KOPT-K1 (cell line): ENCODE results near the gene MYO1A.
"Not testable (repeated sequence)": the region's sequence is repeated elsewhere in the genome, so short reads cannot be mapped to it uniquely, and the experiment has no call there.

Experiments used
- H3K27ac ChIP-seq: fragments of 200-600 bp; sonication (generic); 2 replicates; pipeline ENCODE4 v1.5.1; 2016; ENCODE audit warnings: antibody characterized with exemption, mild to moderate bottlenecking, low read depth, low read length; ENCODE audit not compliant: poor library complexity, severe bottlenecking
- H3K36me3 ChIP-seq: fragments of 200-600 bp; sonication (generic); 2 replicates; pipeline ENCODE4 v1.5.1; 2017; ENCODE audit warnings: antibody characterized with exemption, mild to moderate bottlenecking, low read length, moderate library complexity; ENCODE audit not compliant: insufficient read depth
- H3K9me3 ChIP-seq: fragments of 200-600 bp; sonication (generic); 2 replicates; pipeline ENCODE4 v1.5.1; 2017; ENCODE audit warnings: antibody characterized with exemption, low read length, mild to moderate bottlenecking; ENCODE audit not compliant: insufficient read depth, poor library complexity, severe bottlenecking

MYO1A gene

DNA sequence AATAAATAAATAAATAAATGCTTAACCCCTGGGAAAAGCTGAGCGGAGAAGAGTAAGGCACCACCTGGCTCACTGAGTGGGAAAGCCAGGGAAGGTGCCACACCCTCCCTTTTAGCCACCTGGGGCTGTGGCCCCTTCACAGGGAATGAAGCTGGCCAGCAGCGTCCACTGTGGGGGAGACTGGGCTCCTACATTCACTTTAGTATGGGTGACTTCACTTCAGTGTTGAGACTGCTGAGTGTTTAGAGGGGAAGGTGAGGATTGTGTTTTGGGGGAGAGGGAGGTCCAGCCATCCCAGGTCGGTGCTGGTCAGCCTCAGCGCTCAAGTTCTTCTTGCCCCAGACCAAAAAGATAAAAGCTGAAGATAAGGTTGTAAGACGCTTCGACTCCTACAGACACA lies 40.6 kb upstream of the MYO1A start:
- Histone ChIP-seq H3K9me3 (no peaks in the 10 kb centered on the region), H3K27ac (no peak overlapping the region), H3K36me3 (peaks cover 45% of the 10 kb centered on the region)

DNA sequence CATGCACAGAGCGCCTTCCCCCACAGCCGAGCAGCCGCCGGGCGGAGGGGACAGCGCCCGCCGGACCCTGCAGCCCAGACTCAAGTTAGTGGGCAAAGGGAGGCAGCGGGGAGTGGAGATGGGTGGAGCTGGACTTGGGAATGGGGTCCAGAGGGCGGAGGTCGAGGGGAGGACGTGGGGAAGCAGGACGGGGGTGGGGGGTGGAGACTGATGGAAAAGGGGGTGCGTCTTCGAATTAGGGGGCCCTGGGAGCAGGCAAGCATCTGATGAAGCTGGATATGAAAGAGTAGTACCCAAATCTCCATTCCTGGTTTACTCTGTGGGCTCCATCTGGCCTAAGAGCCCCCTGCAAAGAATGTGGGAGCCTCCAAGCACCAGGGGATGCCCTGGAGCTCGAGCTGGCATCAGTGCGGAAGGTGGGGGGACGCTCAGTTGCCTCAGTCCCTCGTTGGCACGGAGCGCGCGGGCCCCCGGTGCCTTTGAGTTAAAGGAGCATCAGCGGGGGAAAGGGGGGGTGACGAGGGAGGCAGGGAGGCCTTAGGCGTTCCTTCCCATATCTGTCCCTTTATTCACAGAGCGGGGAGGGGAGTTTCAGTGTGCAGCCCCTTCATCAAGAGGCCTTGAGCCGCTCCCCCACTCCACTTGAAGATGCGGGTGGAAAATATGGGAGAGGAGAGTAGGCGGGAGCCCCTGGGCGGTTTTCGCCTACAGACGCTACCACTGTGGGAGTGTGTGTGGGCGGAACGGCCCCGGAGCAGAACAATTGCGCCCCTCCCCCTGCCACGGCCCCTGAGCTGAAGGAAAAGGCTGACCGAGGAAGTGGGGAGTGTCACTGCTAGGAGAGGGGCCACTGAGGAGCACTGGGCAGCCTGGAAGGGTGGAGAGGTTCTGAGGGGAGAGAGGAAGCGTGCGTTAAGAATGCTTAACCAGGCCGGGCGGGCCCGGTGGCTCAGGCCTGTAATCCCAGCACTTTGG lies 39.6 kb upstream of the MYO1A start:
- Histone ChIP-seq H3K9me3 (no peaks in the 10 kb centered on the region), H3K36me3 (peaks cover 35% of the 10 kb centered on the region), H3K27ac (peak overlapping the region; percentile 88)

DNA sequence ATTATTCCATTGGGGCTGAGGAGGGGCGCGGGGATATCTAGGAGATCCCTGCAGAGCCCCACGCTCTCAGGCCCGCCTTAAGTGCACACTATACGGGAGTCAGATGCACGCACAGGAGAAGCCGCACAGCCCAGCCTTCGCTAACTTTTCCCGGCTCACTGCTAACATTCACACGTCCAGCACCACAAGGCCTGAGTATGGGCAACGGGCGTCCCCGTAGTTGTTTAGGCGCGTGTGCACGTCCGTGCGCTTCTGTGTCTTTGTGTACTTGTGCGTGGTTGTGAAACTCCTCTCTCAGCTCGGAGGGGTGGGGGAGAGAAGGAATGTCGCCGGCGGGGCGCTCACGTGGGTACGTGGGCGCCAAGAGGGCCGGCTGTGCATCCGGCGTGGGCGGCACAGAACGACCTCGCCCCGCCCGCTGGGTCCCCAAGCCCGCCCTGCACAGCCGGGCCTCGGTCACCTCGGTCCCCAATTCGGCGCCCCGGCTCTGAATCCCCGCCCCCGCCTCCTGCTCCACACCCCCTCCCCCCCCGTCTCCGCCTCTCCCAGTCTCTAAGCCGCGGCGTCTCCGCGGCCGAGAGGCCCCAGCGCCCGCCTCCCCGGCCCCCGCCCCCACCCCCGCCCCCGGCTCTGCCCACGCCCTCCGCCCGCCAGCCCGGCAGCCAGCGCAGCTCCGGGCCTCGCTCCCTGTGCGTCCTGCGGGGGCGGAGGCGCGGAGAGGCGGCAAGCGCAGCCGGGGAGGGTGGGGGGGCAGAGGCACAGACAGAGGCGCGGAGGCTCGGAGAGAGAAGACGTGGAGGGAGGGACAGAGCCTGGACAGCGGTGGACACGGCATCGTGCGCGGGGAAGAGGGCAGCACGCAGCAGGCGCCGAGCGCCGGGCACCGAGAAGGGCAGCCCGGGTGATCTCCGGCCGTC lies 38.7 kb upstream of the MYO1A start, which contains the start of gene NAB2:
TSS of gene NAB2 (plus strand) at position 761 of the 917 bp plus-strand sequence. CDS start 158 bp downstream, outside the sequence.
- peaks cover 27% of the 10 kb centered on the region for H3K36me3 ChIP-seq
- H3K9me3 ChIP-seq, result no peaks in the 10 kb centered on the region
- peak within 1 kb of the TSS; percentile 92 for H3K27ac ChIP-seq

DNA sequence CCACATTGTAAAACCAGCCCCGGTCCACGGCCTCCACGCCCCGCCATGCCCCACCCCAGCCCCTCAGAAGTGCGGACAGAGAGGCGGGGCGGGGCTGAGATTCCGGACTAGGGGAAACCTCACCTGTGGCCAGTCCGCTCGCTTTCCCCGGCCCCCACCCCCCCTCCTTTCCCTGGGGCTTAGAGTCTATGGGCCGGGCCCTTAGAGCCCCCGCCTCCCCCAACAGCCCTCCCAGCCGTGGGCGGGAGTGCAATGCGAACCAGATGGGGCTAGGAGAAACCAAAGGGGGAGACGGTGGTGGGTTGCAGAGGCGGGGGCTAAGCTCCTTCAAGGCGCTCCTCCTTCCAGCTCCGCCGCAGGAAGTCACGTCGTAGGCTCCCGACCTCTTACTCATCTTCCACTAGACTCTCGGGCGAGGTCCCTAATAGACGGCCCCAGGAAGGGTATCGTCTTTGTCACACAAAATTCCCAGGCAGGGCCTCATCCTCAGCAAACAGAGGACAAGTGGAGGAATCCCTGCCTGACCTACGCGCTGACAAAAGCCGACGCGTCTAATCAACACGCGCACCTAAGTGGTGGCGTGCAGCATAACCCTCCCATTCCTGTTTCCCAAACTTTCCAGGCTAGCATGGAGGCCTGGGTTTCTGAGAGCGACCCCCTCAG lies 37.9 kb upstream of the MYO1A start:
- H3K36me3 ChIP-seq, result peaks cover 19% of the 10 kb centered on the region
- peak overlapping the region; percentile 92 for H3K27ac ChIP-seq
- no peaks in the 10 kb centered on the region for H3K9me3 ChIP-seq

DNA sequence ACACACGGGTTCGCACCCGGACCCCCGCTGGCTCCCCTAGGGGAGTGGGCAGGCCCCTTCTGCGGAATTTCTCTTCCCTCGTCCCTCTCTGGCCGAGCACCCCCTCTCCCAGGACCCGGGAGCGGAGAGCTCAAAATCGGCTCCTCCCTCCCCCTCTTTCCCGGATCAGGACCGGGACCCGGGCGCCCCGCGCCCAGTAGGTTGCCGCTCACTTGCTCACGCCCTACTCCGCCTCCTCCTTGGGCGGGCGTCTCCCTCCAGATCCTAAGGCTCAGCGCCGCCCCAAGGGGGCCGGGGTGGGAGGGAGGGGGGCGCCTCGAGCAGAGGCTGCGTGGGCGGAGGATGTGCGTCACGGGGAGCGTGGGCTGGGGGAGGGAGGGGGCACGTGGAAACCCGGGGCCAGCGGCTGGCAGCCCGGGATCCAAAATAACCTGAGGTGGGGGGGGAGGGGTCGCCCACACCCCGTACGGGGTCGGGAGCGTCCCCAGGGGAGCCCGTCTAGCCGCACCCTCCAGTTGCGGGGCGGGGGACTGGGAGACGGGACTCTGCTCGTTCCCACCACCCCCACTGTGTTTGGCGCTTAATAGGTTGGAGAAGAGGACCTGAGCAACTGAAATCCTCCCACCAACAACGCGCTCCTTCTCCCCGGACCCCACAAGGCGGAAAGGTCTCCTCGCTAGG lies 37.2 kb upstream of the MYO1A start:
- Histone ChIP-seq H3K36me3 (peaks cover 12% of the 10 kb centered on the region), H3K27ac (peak overlapping the region; percentile 92), H3K9me3 (no peaks in the 10 kb centered on the region)

DNA sequence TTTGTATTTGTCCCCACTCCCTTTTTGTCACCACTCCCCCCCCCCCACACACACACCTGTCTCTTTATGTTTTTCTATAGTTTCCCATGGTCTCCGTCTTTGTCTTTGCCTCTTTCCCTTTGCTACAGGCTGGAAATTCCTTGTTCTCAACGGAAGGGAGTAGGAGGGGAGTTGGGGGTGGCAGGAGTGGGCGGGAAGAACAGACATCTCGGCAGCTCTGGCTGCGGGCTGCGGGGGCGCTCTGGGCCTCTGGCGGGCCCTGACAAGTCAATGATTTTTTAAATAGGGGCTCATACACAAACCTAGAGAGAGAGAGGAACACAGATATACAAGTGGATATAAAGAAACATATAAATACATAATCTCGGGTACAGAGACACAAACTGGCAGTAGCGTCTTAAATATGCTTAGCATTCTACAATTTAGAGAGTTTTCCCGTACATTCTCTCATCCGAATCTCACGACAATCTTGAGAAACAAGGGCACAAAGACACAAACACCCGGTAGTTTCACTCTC lies 36.6 kb upstream of the MYO1A start:
- no peaks in the 10 kb centered on the region for H3K9me3 ChIP-seq
- H3K27ac ChIP-seq, result peak overlapping the region; percentile 92
- peaks cover 6% of the 10 kb centered on the region; the same call in 1 of the 2 replicates for H3K36me3 ChIP-seq

DNA sequence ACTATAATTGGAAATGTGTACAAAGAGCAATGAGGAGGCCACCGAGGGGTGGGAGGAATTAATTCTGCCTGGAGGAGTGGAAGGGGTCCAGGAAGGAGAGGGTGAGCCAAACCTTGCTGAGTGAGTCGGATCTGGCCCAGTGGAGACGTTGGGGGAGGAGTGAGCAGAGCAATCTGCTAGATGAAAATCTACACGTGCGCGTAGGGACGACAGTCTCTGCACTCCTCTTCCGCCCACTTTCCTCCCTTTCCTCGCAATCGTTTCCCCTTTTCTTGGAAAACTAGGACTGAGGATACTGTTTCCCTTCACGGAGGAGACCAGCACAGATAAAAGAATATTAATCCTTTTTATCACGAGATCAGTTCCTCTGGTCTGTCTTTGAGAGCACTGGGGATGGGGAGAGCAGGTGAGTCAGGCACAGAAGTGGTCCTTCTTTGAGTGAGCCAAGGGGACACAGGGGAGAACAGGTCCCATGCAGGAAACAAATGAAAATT lies 36.1 kb upstream of the MYO1A start:
- Histone ChIP-seq H3K36me3 (0 out of 2 replicates have a peak, but pooled peaks cover 1% of the 10 kb centered on the region), H3K9me3 (no peaks in the 10 kb centered on the region), H3K27ac (peak overlapping the region; percentile 92)

DNA sequence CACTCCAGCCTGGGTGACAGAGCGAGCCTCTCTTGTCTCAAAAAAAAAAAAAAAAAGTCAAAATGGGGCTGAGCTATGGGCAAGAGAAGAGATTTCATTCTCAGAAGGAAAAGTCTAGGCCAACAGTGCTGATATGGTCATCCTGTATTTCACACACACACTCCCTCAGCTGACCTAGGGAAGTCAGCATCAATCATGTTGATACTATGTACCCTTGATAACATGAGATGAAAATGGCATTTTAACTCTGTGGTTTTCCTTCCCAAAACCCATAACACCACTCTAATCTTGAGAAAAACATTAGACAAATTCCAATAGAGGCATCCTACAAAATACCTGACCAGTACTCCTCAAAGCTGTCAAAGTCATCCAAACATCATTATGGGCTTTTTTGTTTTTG lies 30.9 kb upstream of the MYO1A start:
- Histone ChIP-seq H3K36me3 (peaks cover 8% of the 10 kb centered on the region), H3K27ac (no peak overlapping the region), H3K9me3 (no peaks in the 10 kb centered on the region)

DNA sequence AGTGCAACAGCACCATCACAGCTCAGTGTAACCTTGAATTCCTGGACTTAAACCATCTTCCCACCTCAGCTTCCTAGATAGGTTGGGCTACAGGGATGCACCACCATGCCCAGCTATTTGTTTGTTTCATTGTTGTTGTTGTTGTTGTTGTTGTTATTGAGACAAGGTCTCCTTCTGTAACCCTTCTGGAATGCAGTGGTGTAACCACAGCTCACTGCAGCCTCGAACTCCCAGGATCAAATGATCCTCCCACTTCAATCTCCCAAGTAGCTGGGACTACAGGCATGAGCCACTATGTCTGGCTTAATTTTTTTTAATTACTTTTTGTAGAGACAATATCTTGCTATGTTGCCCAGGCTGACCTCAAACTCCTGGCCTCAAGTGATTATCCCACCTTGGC lies 29.9 kb upstream of the MYO1A start:
- Histone ChIP-seq H3K27ac (peak overlapping the region; percentile 64), H3K9me3 (no peaks in the 10 kb centered on the region), H3K36me3 (peaks cover 10% of the 10 kb centered on the region)

DNA sequence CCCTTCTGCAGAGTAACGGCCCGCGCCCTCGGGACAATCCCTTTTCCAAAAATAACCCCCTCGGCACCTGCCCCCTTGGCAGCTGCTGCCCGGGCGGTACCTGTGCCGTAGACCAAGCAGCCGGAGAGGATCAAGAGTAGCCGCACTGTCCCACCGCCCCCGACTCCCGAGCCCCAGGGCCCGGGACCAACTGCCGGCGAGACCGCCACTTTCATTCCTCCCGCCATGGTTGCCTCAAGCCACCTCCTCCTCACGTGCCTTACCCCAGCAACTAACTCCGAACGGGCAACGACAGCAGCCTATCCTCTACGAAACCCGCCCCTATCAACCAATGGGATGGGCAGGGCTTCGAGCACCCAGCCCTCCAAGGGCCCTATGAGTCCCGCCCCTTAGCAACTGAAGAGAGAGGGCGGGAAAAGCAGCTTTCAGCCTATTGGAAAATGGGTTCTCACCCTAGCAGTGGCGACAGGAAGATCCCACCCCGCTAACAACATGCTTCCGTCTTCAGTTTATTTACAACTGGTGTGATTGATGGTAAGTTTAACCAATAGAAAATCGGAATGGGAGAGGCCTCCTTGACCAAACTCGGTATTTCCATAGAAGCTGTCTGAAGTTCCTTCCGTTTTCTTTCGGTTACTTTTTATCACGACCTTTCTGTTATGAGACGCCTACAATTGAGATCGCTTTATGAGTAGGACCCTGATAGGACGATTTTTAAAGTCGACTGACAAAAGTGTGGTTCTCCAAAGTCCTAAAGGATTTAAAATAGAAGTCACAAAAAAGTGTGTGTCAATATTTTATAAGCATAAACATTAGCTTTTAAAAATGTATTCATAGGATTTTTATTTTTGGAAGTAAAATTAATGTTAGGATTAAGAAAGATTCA lies 28.8 kb upstream of the MYO1A start, which contains the start of gene NEMP1:
TSS of gene NEMP1 (minus strand) at position 273 of the 886 bp plus-strand sequence. CDS start at position 227, 46 bp downstream.
- no peaks in the 10 kb centered on the region for H3K9me3 ChIP-seq
- H3K36me3 ChIP-seq, result peaks cover 18% of the 10 kb centered on the region
- peak within 1 kb of the TSS; percentile 95 for H3K27ac ChIP-seq

DNA sequence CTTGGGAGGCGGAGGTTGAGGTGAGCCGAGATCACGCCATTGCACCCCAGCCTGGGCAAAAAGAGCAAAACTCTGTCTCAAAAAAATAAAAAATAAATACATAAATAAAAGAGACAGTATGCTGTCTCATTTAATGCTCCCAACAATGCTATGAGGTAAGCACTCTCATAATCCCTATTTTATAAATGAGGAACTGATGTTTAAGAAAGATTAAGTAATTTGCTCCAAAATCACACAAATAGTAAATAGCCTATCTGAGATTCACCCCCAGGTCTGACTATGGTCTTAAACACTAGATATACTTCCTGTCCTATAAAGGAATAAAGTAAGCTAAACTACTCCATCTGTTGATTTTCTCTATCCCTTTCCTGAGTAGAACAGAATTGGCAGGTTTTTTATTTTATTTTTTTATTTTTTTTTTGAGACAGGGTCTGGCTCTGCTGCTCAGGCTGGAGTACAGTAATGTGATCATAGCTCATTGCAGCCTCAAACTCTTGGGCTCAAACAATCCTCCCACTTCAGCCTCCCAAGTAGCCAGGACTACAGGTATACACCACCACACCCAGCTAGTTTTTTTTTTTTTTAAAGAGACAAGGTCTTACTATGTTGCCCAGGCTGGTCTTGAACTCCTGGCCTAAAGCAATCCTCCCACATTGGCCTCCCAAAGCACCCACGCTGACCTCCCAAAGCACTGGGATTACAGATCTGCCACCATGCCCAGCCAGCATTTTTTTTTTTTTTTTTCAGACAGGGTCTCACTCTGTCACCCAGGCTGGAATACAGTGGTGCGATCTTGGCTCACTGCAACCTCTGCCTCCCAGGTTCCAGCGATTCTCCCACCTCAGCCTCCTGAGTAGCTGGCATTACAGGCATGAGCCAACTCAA lies 23.9 kb upstream of the MYO1A start:
- H3K36me3 ChIP-seq, result peaks cover 59% of the 10 kb centered on the region
- H3K27ac ChIP-seq, result not testable (repeated sequence)

DNA sequence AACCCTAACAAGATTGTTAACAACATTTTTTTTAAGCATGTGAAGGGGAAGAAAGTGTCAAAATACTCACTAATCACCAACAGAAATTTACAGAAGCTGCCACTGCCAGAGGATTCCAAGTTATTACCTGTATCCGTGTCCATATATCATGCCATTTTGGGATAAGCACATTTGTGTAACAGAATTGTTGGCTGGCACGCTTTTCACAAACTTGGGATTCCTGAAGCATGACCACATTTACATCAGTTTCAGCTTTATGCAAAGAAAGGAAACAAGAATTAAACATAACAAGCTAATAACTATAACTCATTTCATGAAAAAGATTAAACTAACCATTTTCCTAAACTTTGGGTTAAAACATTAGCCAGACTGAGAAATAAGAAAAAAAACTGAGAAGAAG lies 22.7 kb upstream of the MYO1A start:
- Histone ChIP-seq H3K27ac (no peak overlapping the region), H3K36me3 (peaks cover 71% of the 10 kb centered on the region)

More for the DNA sequence above, 23.9 kb upstream of the MYO1A start:
- not testable (repeated sequence) for H3K9me3 ChIP-seq

More for the DNA sequence above, 22.7 kb upstream of the MYO1A start:
- no peaks in the 10 kb centered on the region for H3K9me3 ChIP-seq
